ENCODE results near the gene TMTC1. TPM values are rescaled to one million over a fixed set of nuclear protein-coding genes. Genes with fewer than 3 reads are reported as not detected.

The TMTC1 gene
- total RNA-seq, 1 experiment from 2014 or later: 12.7 TPM

- peak; percentile 21 for DNase-seq (ENCODE audit: low read depth, low spot score)
- in situ Hi-C loops (cut with HindIII; ENCODE audit: low pct_unique_long_range_greater_than_20kb, low sequenced_read_pairs): no loop called here
Observed at GRCh38 chr12:29782871-29783772, 620 bp downstream of the TMTC1 start.

GRCh38 chr12:29782285-29782870 lies 1.4 kb downstream of the TMTC1 start:
- in situ Hi-C loops (cut with HindIII; ENCODE audit: low pct_unique_long_range_greater_than_20kb, low sequenced_read_pairs): no loop called here
- no peak for DNase-seq (ENCODE audit: low read depth, low spot score)

- in situ Hi-C loops (cut with HindIII; ENCODE audit: low pct_unique_long_range_greater_than_20kb, low sequenced_read_pairs): no loop called here
Observed at GRCh38 chr12:29781705-29782266, 2.0 kb downstream of the TMTC1 start.

GRCh38 chr12:29781188-29781587 lies 2.6 kb downstream of the TMTC1 start:
- in situ Hi-C loops (cut with HindIII; ENCODE audit: low pct_unique_long_range_greater_than_20kb, low sequenced_read_pairs): no loop called here
- DNase-seq (ENCODE audit: low read depth, low spot score): no peak

More at GRCh38 chr12:29781705-29782266, 2.0 kb downstream of the TMTC1 start:
- DNase-seq (ENCODE audit: low read depth, low spot score): no peak

GRCh38 chr12:29780084-29780483 lies 3.7 kb downstream of the TMTC1 start:
- in situ Hi-C loops (cut with HindIII; ENCODE audit: low pct_unique_long_range_greater_than_20kb, low sequenced_read_pairs): no loop called here
- no peak for DNase-seq (ENCODE audit: low read depth, low spot score)

- peak; percentile 67 for DNase-seq (ENCODE audit: low read depth, low spot score)
- in situ Hi-C loops (cut with HindIII; ENCODE audit: low pct_unique_long_range_greater_than_20kb, low sequenced_read_pairs): no loop called here
Observed at GRCh38 chr12:29778531-29778930, 5.2 kb downstream of the TMTC1 start.

- no peak for DNase-seq (ENCODE audit: low read depth, low spot score)
- in situ Hi-C loops (cut with HindIII; ENCODE audit: low pct_unique_long_range_greater_than_20kb, low sequenced_read_pairs): no loop called here
Observed at GRCh38 chr12:29773076-29773475, 10.7 kb downstream of the TMTC1 start.

GRCh38 chr12:29771786-29772185 lies 12.0 kb downstream of the TMTC1 start:
- DNase-seq (ENCODE audit: low read depth, low spot score): peak; percentile 61
- in situ Hi-C loops (cut with HindIII; ENCODE audit: low pct_unique_long_range_greater_than_20kb, low sequenced_read_pairs): no loop called here

GRCh38 chr12:29771165-29771564 lies 12.6 kb downstream of the TMTC1 start:
- in situ Hi-C loops (cut with HindIII; ENCODE audit: low pct_unique_long_range_greater_than_20kb, low sequenced_read_pairs): no loop called here
- no peak for DNase-seq (ENCODE audit: low read depth, low spot score)

GRCh38 chr12:29769162-29769858 lies 14.4 kb downstream of the TMTC1 start:
- in situ Hi-C loops (cut with HindIII; ENCODE audit: low pct_unique_long_range_greater_than_20kb, low sequenced_read_pairs): no loop called here
- DNase-seq (ENCODE audit: low read depth, low spot score): no peak

GRCh38 chr12:29768372-29768771 lies 15.4 kb downstream of the TMTC1 start:
- in situ Hi-C loops (cut with HindIII; ENCODE audit: low pct_unique_long_range_greater_than_20kb, low sequenced_read_pairs): no loop called here
- DNase-seq (ENCODE audit: low read depth, low spot score): no peak

- DNase-seq (ENCODE audit: low read depth, low spot score): no peak
- in situ Hi-C loops (cut with HindIII; ENCODE audit: low pct_unique_long_range_greater_than_20kb, low sequenced_read_pairs): no loop called here
Observed at GRCh38 chr12:29763301-29763683, 20.4 kb downstream of the TMTC1 start.

GRCh38 chr12:29762637-29763300 lies 21.0 kb downstream of the TMTC1 start:
- DNase-seq (ENCODE audit: low read depth, low spot score): no peak
- in situ Hi-C loops (cut with HindIII; ENCODE audit: low pct_unique_long_range_greater_than_20kb, low sequenced_read_pairs): no loop called here

- in situ Hi-C loops (cut with HindIII; ENCODE audit: low pct_unique_long_range_greater_than_20kb, low sequenced_read_pairs): no loop called here
- no peak for DNase-seq (ENCODE audit: low read depth, low spot score)
Observed at GRCh38 chr12:29759950-29760349, 23.8 kb downstream of the TMTC1 start.

GRCh38 chr12:29756741-29757390 lies 26.9 kb downstream of the TMTC1 start:
- no peak for DNase-seq (ENCODE audit: low read depth, low spot score)
- in situ Hi-C loops (cut with HindIII; ENCODE audit: low pct_unique_long_range_greater_than_20kb, low sequenced_read_pairs): no loop called here

GRCh38 chr12:29754235-29755189 lies 29.2 kb downstream of the TMTC1 start:
- in situ Hi-C loops (cut with HindIII; ENCODE audit: low pct_unique_long_range_greater_than_20kb, low sequenced_read_pairs): no loop called here
- DNase-seq (ENCODE audit: low read depth, low spot score): no peak

Measured in SK-MEL-5 (cell line).